Activated T-cell treated with anti-CD3 and anti-CD28 coated beads, Interleukin-2, amount 50 U/mL, for 72 hours (primary cell): ENCODE results near the gene TINAGL1. TPM values are rescaled to one million over a fixed set of nuclear protein-coding genes. Genes with fewer than 3 reads are reported as not detected.

Source experiments
- ATAC-seq, 2 donors: fragments of 150-1000 bp; cut with Tn5 transposase; replicated peaks in 1 of 2; 2 replicates each; pipeline ENCODE4 v1.10.0; 2021; ENCODE audit warnings: moderate library complexity in 2 of 2, mild to moderate bottlenecking in 1 of 2
- DNase-seq, 2 donors: peaks; one replicate each; pipeline ENCODE4 v3.0.0; 2021 to 2022; ENCODE audit warnings: mixed read lengths in 1 of 2
- H3K27ac Mint-ChIP-seq: one replicate; pipeline ENCODE4 v1.8.0; 2022; ENCODE audit warnings: mild to moderate bottlenecking, moderate library complexity, mixed read lengths
- H3K27me3 Mint-ChIP-seq: one replicate; pipeline ENCODE4 v1.8.0; 2022; ENCODE audit warnings: low read depth, mixed read lengths
- H3K36me3 Mint-ChIP-seq, 2 donors: one replicate each; pipeline ENCODE4 v1.8.0; 2022; ENCODE audit warnings: mixed read lengths in 2 of 2, mild to moderate bottlenecking in 1 of 2; ENCODE audit not compliant: insufficient read depth in 2 of 2
- H3K4me1 Mint-ChIP-seq: one replicate; pipeline ENCODE4 v1.8.0; 2022; ENCODE audit warnings: low read depth, mixed read lengths
- H3K4me3 Mint-ChIP-seq, 2 donors: one replicate each; pipeline ENCODE4 v1.8.0; 2022; ENCODE audit warnings: mild to moderate bottlenecking in 2 of 2, mixed read lengths in 2 of 2, moderate library complexity in 2 of 2
- H3K9me3 Mint-ChIP-seq, 2 donors: one replicate each; pipeline ENCODE4 v1.8.0; 2022; ENCODE audit warnings: mixed read lengths in 2 of 2
- total RNA-seq, 2 donors: library from RNA; stranded (reverse); gene quantifications; one replicate each; pipeline ENCODE4 v1.2.3, GENCODE V29; 2022

The TINAGL1 gene
- total RNA-seq, 2 donors from 2014 or later, result not detected

GRCh38 chr1:31552489-31552888 is 23.8 kb upstream of the TINAGL1 start:
- H3K27ac Mint-ChIP-seq, result no peak overlapping the region
- ATAC-seq, result no peak
- H3K27me3 Mint-ChIP-seq, result peaks cover 18% of the 10 kb centered on the region
- no peaks in the 10 kb centered on the region for H3K9me3 Mint-ChIP-seq
- H3K4me3 Mint-ChIP-seq, result no peak overlapping the region
- H3K4me1 Mint-ChIP-seq, result peaks cover 9% of the 10 kb centered on the region
- no peaks in the 10 kb centered on the region for H3K36me3 Mint-ChIP-seq
- DNase-seq, result no peak

- Mint-ChIP-seq H3K27me3 (peaks cover 18% of the 10 kb centered on the region), H3K4me3 (no peak overlapping the region), H3K27ac (no peak overlapping the region), H3K9me3 (peaks cover 0 to 5% of the 10 kb centered on the region in 2 donors), H3K4me1 (no peaks in the 10 kb centered on the region), H3K36me3 (peaks cover 1 to 3% of the 10 kb centered on the region in 2 donors)
- ATAC-seq, result no peak
- DNase-seq, result no peak
Observed at GRCh38 chr1:31556481-31557006, 19.8 kb upstream of the TINAGL1 start.

- Mint-ChIP-seq H3K4me3 (no peak overlapping the region), H3K27me3 (peaks cover 24% of the 10 kb centered on the region), H3K36me3 (peaks cover 1 to 3% of the 10 kb centered on the region in 2 donors), H3K4me1 (no peaks in the 10 kb centered on the region), H3K9me3 (peaks cover 0 to 5% of the 10 kb centered on the region in 2 donors), H3K27ac (no peak overlapping the region)
- no peak for ATAC-seq
- DNase-seq, result no peak
Observed at GRCh38 chr1:31559715-31560114, 16.6 kb upstream of the TINAGL1 start.

- H3K4me3 Mint-ChIP-seq, result no peak overlapping the region
- peaks cover 0 to 5% of the 10 kb centered on the region in 2 donors for H3K9me3 Mint-ChIP-seq
- no peak overlapping the region for H3K27ac Mint-ChIP-seq
- ATAC-seq (no peak), DNase-seq (no peak)
- H3K36me3 Mint-ChIP-seq, result peaks cover 1 to 3% of the 10 kb centered on the region in 2 donors
- peaks cover 26% of the 10 kb centered on the region for H3K27me3 Mint-ChIP-seq
- no peaks in the 10 kb centered on the region for H3K4me1 Mint-ChIP-seq
Observed at GRCh38 chr1:31560394-31560793, 15.9 kb upstream of the TINAGL1 start.

- no peak for DNase-seq
Observed at GRCh38 chr1:31562707-31563360, 13.5 kb upstream of the TINAGL1 start.

GRCh38 chr1:31564606-31564989 is 11.7 kb upstream of the TINAGL1 start:
- H3K36me3 Mint-ChIP-seq, result peaks cover 1 to 3% of the 10 kb centered on the region in 2 donors
- peaks cover 13% of the 10 kb centered on the region for H3K27me3 Mint-ChIP-seq
- H3K27ac Mint-ChIP-seq, result no peak overlapping the region
- ATAC-seq (no peak), DNase-seq (no peak)
- H3K4me1 Mint-ChIP-seq, result no peaks in the 10 kb centered on the region
- peaks cover 0 to 5% of the 10 kb centered on the region in 2 donors for H3K9me3 Mint-ChIP-seq
- H3K4me3 Mint-ChIP-seq, result no peak overlapping the region

More at GRCh38 chr1:31562707-31563360, 13.5 kb upstream of the TINAGL1 start:
- H3K9me3 Mint-ChIP-seq, result peaks cover 0 to 5% of the 10 kb centered on the region in 2 donors
- H3K36me3 Mint-ChIP-seq, result peaks cover 1 to 3% of the 10 kb centered on the region in 2 donors
- H3K27ac Mint-ChIP-seq, result no peak overlapping the region
- peaks cover 19% of the 10 kb centered on the region for H3K27me3 Mint-ChIP-seq
- ATAC-seq, result no peak
- H3K4me3 Mint-ChIP-seq, result no peak overlapping the region
- H3K4me1 Mint-ChIP-seq, result no peaks in the 10 kb centered on the region

GRCh38 chr1:31567956-31568570 is 8.3 kb upstream of the TINAGL1 start:
- no peak for ATAC-seq
- no peaks in the 10 kb centered on the region for H3K9me3 Mint-ChIP-seq
- peaks cover 13% of the 10 kb centered on the region for H3K27me3 Mint-ChIP-seq
- H3K27ac Mint-ChIP-seq, result no peak overlapping the region
- no peaks in the 10 kb centered on the region for H3K36me3 Mint-ChIP-seq
- DNase-seq, result no peak
- H3K4me1 Mint-ChIP-seq, result no peaks in the 10 kb centered on the region
- no peak overlapping the region for H3K4me3 Mint-ChIP-seq

- H3K36me3 Mint-ChIP-seq, result no peaks in the 10 kb centered on the region
- ATAC-seq (no peak), DNase-seq (no peak)
- peaks cover 13% of the 10 kb centered on the region for H3K27me3 Mint-ChIP-seq
- no peaks in the 10 kb centered on the region for H3K4me1 Mint-ChIP-seq
- no peak overlapping the region for H3K4me3 Mint-ChIP-seq
- no peak overlapping the region for H3K27ac Mint-ChIP-seq
- no peaks in the 10 kb centered on the region for H3K9me3 Mint-ChIP-seq
Observed at GRCh38 chr1:31568895-31569595, 7.3 kb upstream of the TINAGL1 start.

GRCh38 chr1:31569596-31570173 is 6.6 kb upstream of the TINAGL1 start:
- no peaks in the 10 kb centered on the region for H3K9me3 Mint-ChIP-seq

GRCh38 chr1:31570228-31570627 is 6.1 kb upstream of the TINAGL1 start:
- Mint-ChIP-seq H3K27me3 (peaks cover 5% of the 10 kb centered on the region), H3K9me3 (no peaks in the 10 kb centered on the region), H3K4me3 (no peak overlapping the region), H3K27ac (no peak overlapping the region), H3K36me3 (no peaks in the 10 kb centered on the region), H3K4me1 (no peaks in the 10 kb centered on the region)
- no peak for DNase-seq
- no peak for ATAC-seq

More at GRCh38 chr1:31569596-31570173, 6.6 kb upstream of the TINAGL1 start:
- H3K4me3 Mint-ChIP-seq, result no peak overlapping the region
- DNase-seq, result no peak
- H3K36me3 Mint-ChIP-seq, result no peaks in the 10 kb centered on the region
- no peaks in the 10 kb centered on the region for H3K4me1 Mint-ChIP-seq
- ATAC-seq, result no peak
- H3K27me3 Mint-ChIP-seq, result peaks cover 7% of the 10 kb centered on the region
- H3K27ac Mint-ChIP-seq, result no peak overlapping the region

GRCh38 chr1:31570906-31571305 is 5.4 kb upstream of the TINAGL1 start:
- Mint-ChIP-seq H3K4me3 (no peak overlapping the region), H3K36me3 (no peaks in the 10 kb centered on the region), H3K4me1 (no peaks in the 10 kb centered on the region), H3K27ac (no peak overlapping the region), H3K9me3 (no peaks in the 10 kb centered on the region), H3K27me3 (peaks cover 5% of the 10 kb centered on the region)
- no peak for DNase-seq
- no peak for ATAC-seq

- no peaks in the 10 kb centered on the region for H3K36me3 Mint-ChIP-seq
- H3K9me3 Mint-ChIP-seq, result no peaks in the 10 kb centered on the region
- DNase-seq, result no peak
- H3K27ac Mint-ChIP-seq, result no peak overlapping the region
- H3K4me1 Mint-ChIP-seq, result no peaks in the 10 kb centered on the region
- no peak overlapping the region for H3K4me3 Mint-ChIP-seq
- peaks cover 5% of the 10 kb centered on the region for H3K27me3 Mint-ChIP-seq
- no peak for ATAC-seq
Observed at GRCh38 chr1:31571340-31572295, 4.7 kb upstream of the TINAGL1 start.
